Left ventricle myocardium inferior (tissue), 1 donor: ENCODE measurements around the gene PANK4. TPM values are rescaled to one million over a fixed set of nuclear protein-coding genes. Genes with fewer than 3 reads are reported as not detected.

Experiments used
- DNase-seq: peaks from one replicate; pipeline ENCODE4 v3.0.0-alpha.2; 2020
- H3K27ac ChIP-seq: fragments of 200-600 bp; replicated peaks from 2 replicates; pipeline ENCODE4 v1.8.0; 2021
- H3K27me3 ChIP-seq: fragments of 200-600 bp; 2 replicates; pipeline ENCODE4 v1.8.0; 2021; ENCODE audit warnings: low read depth
- H3K36me3 ChIP-seq: fragments of 200-600 bp; 2 replicates; pipeline ENCODE4 v1.8.0; 2021
- H3K4me1 ChIP-seq: fragments of 200-600 bp; 2 replicates; pipeline ENCODE4 v1.8.0; 2021
- H3K4me3 ChIP-seq: fragments of 200-600 bp; 2 replicates; pipeline ENCODE4 v1.8.0; 2021; ENCODE audit warnings: mild to moderate bottlenecking, moderate library complexity
- H3K9me3 ChIP-seq: fragments of 200-600 bp; replicated peaks from 2 replicates; pipeline ENCODE4 v1.8.0; 2021
- CTCF ChIP-seq: fragments of 200-600 bp; IDR thresholded peaks from 2 replicates; pipeline ENCODE4 v1.8.0; 2021; ENCODE audit warnings: antibody characterized with exemption, mild to moderate bottlenecking, borderline replicate concordance
- intact Hi-C: fragments of 100-400 bp; cut with micrococcal nuclease; formaldehyde crosslinking; loops from one replicate; pipeline ENCODE4 v1.11.0; 2022
- total RNA-seq: library from RNA; stranded (reverse); fragmentation: NEBNext Ultra II Directional; extraction: Animal tissue kit (Norgen Biotek cat#: 25700); gene quantifications from one replicate; pipeline ENCODE4 v1.2.1, GENCODE V29; 2021
- donor health status: DM: no; HTN: yes; CAD: no; lungs with severe emphysema.

Gene PANK4
- total RNA-seq, 1 donor from 2014 or later: 42.8 TPM

GRCh38 chr1:2473198-2473597 is 53.2 kb downstream of the PANK4 start:
- peaks cover 97% of the 10 kb centered on the region for H3K27me3 ChIP-seq
- H3K4me1 ChIP-seq: peaks cover 8% of the 10 kb centered on the region
- intact Hi-C loops: no loop called here
- H3K4me3 ChIP-seq: no peak overlapping the region
- TF ChIP-seq CTCF: no peak
- H3K9me3 ChIP-seq: no peaks in the 10 kb centered on the region
- H3K27ac ChIP-seq: no peak overlapping the region
- no peak for DNase-seq
- H3K36me3 ChIP-seq: no peaks in the 10 kb centered on the region

DNA sequence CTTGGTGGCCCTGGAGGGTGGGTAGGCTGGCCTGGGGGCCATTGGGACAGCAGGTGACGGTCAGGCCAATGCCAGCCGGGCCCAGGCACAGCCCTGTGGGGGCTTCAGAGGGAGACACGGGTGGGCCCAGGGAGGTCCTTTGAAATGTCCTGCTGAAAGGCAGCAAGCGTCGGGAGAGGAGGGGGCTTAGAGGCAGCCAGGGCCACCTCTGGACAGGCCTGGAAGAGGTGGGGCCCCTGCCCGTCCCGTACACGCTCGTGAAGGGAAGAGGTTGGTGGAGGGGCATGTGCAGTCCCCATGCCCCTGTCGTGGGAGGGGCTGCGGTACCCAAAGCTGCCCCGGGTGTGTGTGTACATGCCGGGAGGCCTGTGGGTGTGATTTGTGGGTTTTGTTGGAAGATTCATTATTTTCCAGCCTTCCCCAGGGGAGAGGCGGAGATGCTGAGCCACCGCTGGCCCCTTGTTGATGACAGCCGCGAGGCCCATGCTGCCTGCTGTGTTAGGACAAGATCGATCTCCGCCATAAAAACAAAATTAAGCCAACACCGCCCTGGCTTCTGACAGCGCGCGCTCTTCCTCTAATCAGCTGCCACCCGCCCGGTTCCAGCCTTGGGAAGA is 53.7 kb downstream of the PANK4 start:
- no peak for DNase-seq
- intact Hi-C loops: no loop called here
- Histone ChIP-seq H3K27ac (no peak overlapping the region), H3K4me3 (no peak overlapping the region), H3K27me3 (peaks cover 97% of the 10 kb centered on the region), H3K4me1 (peaks cover 8% of the 10 kb centered on the region), H3K9me3 (no peaks in the 10 kb centered on the region), H3K36me3 (no peaks in the 10 kb centered on the region)
- TF ChIP-seq CTCF: no peak

- H3K27me3 ChIP-seq: peaks cover 97% of the 10 kb centered on the region
Observed at GRCh38 chr1:2472109-2472508, 54.3 kb downstream of the PANK4 start.

DNA sequence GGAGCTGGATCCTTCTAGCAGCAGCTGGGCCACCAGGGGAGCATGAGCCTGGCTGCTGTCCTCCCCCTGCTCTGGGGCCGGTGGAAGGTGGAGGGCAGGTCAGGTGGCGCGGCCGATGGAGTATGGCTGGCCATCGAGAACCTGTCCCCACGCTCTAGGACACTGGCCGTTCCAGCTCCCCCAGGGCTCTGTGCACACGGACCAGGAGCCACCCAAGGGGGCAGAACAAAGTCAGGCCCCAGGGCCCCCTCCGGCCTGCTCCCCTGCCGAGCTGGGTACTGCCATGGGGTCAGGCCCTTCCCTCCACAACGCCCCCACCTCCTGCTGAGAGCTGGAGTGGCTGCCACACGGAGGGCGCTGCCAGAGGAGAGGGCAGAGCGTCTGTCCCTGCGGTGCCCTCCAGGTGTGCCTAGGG is 54.8 kb downstream of the PANK4 start:
- DNase-seq: no peak
- H3K4me3 ChIP-seq: no peak overlapping the region
- TF ChIP-seq CTCF: no peak
- H3K9me3 ChIP-seq: no peaks in the 10 kb centered on the region
- H3K27ac ChIP-seq: no peak overlapping the region
- H3K36me3 ChIP-seq: no peaks in the 10 kb centered on the region
- intact Hi-C loops: no loop called here
- H3K27me3 ChIP-seq: peaks cover 97% of the 10 kb centered on the region
- H3K4me1 ChIP-seq: peaks cover 8% of the 10 kb centered on the region

More at GRCh38 chr1:2472109-2472508, 54.3 kb downstream of the PANK4 start:
- no peak overlapping the region for H3K27ac ChIP-seq
- no peak for DNase-seq
- H3K4me3 ChIP-seq: no peak overlapping the region
- TF ChIP-seq CTCF: no peak
- peaks cover 8% of the 10 kb centered on the region for H3K4me1 ChIP-seq
- H3K9me3 ChIP-seq: no peaks in the 10 kb centered on the region
- intact Hi-C loops: no loop called here
- no peaks in the 10 kb centered on the region for H3K36me3 ChIP-seq

GRCh38 chr1:2471159-2471471 is 55.3 kb downstream of the PANK4 start:
- no peak overlapping the region for H3K27ac ChIP-seq
- DNase-seq: no peak
- H3K27me3 ChIP-seq: peaks cover 99% of the 10 kb centered on the region
- H3K36me3 ChIP-seq: no peaks in the 10 kb centered on the region
- H3K9me3 ChIP-seq: no peaks in the 10 kb centered on the region
- peaks cover 8% of the 10 kb centered on the region for H3K4me1 ChIP-seq
- intact Hi-C loops: no loop called here
- no peak overlapping the region for H3K4me3 ChIP-seq
- no peak for TF ChIP-seq CTCF
